ENCODE results near the gene MINK1. TPM values are rescaled to one million over a fixed set of nuclear protein-coding genes. Genes with fewer than 3 reads are reported as not detected.
A peak's percentile ranks its signal among the peaks of the same experiment; 100 is the strongest.

MINK1 gene
- total and polyA plus RNA-seq, 2 of the 13 experiments (the other 11 are each of a cell fraction or from before 2014, with no cell fraction given) = 17.2 to 63.9 TPM

DNA sequence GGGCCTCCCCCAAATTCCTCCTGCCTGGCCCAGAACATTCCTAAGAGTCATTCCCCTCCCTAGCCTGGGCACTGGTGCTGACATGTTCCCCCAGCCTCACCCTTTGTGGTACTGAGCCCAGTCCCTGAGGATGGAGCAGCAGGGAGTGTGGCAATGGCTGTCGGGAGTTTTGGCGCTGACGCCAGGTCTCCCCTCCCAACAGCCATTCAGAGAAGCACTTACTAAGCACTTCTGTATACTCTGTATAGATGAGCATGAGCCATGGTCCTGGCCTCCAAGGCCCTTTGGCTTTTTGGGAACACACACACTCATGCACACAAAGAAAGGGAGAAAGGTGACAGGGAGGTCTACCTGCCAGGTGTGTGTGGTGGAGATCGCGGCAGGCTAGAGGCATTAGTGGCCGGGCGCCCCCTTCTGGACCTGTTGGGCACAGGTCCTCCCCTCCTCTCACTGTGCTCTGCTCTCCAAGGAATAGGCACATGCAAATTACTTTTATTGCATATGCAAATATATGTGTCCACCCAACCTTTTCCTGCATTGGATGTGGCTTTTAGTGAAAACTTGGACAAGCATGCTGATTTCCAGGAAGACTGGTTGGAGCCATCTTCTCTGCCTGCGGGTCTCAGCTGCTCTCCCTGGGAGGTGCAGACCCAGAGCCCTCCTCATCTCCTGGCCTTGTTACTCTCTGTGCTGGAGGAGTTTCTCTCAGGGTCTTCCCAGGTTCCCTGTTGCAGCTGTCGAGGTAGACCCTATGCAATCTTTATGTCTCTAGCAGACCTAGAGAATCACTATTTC lies 48.8 kb downstream of the MINK1 start (continued):
- TF ChIP-seq, protein P1, sequence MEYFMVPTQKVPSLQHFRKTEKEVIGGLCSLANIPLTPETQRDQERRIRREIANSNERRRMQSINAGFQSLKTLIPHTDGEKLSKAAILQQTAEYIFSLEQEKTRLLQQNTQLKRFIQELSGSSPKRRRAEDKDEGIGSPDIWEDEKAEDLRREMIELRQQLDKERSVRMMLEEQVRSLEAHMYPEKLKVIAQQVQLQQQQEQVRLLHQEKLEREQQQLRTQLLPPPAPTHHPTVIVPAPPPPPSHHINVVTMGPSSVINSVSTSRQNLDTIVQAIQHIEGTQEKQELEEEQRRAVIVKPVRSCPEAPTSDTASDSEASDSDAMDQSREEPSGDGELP (IDR thresholded peaks at IDR 0.05; ENCODE audit: borderline replicate concordance, low read depth) = no peak
- no peak for TF ChIP-seq RELA (CRISPR knock-in tag; IDR thresholded peaks at IDR 0.05)
- no peak for TF ChIP-seq ZFP82 (CRISPR knock-in tag; IDR thresholded peaks at IDR 0.05; ENCODE audit: borderline replicate concordance)
- TF ChIP-seq NFRKB (IDR thresholded peaks at IDR 0.05) = no peak
- TF ChIP-seq ZBTB38 (CRISPR knock-in tag; IDR thresholded peaks at IDR 0.05) = peak; percentile 65; the same call in 1 of the 2 replicates
- TF ChIP-seq ZNF781 (CRISPR knock-in tag; IDR thresholded peaks at IDR 0.05; ENCODE audit: borderline replicate concordance, not compliant biosample characterization) = no peak

DNA sequence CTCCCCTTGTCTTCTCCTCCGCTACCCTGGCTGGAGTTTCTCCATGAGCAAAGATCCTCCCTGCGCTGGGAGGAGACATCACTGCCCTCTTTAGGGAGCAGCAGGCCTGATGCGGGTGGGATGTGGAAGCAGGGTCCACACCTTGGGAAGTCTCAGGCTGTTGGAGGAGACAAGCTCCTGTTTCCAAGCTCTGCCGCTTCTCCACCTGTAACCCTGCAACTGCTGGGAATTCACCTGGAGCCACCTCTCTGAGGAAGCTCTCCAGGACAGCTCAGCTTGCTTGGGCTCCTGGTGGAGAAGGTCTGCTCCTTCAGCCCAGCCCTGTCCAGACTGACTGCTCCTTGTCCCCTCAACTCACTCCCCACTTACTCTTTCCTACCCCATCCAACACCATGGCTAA lies 51.3 kb downstream of the MINK1 start:
- no peak overlapping the region for H3K4me3 ChIP-seq (replicated peaks in 1 of 3; ENCODE audit: insufficient read depth in 1 of 3, low read depth in 2 of 3, low read length in 3 of 3)
- in situ Hi-C loops (cut with HindIII; ENCODE audit: extremely low pct_ligation_motif_present, low pct_unique_long_range_greater_than_20kb) (loop anchor here (5.0 kb wide), 2 partner anchors 77 to 152 kb away; partner anchors contain the start of genes MED11 and PLD2), intact Hi-C loops (cut with micrococcal nuclease; ENCODE audit: unreplicated experiment) (loop anchor here (10.0 kb wide), 2 partner anchors 50 to 320 kb away; partner anchors contain the start of genes GGT6 and MINK1)
- ChIA-PET CTCF (ENCODE audit: low intra/inter-chr PET ratio, low total read pairs) (no interaction called here), POLR2A (no interaction called here)
- no peak overlapping the region for H3K27ac ChIP-seq (ENCODE audit: extremely low read length, insufficient read depth, low read length)
- TF ChIP-seq KAT8 (CRISPR knock-in tag; IDR thresholded peaks at IDR 0.05) (no peak), NRL (CRISPR knock-in tag; IDR thresholded peaks at IDR 0.05; ENCODE audit: borderline replicate concordance) (no peak)
- no peak overlapping the region for H2AFZ ChIP-seq (ENCODE audit: low read length)
- H4K20me1 ChIP-seq (ENCODE audit: insufficient read depth, low read length) = no peaks in the 10 kb centered on the region
- H3K36me3 ChIP-seq (replicated peaks in 1 of 2; ENCODE audit: control insufficient read depth in 1 of 2, insufficient read depth in 2 of 2, low read length in 2 of 2) = peaks cover 32 to 56% of the 10 kb centered on the region in 2 experiments
- no TSS peak for BruUV-seq (replicated peaks)
- H3K4me1 ChIP-seq (ENCODE audit: insufficient read depth, low read length) = no peaks in the 10 kb centered on the region
- WGBS (ENCODE audit: low lambda C conversion rate) = 100% methylated on average over 4 of the region's 4 CpGs
- ATAC-seq = no peak
- no peaks in the 10 kb centered on the region for H3K79me2 ChIP-seq (ENCODE audit: insufficient read depth, low read length)
- no peak overlapping the region for H3K9ac ChIP-seq (ENCODE audit: insufficient read depth, low read depth, low read length)
- no peak for FAIRE-seq
- no peak overlapping the region for H3K4me2 ChIP-seq (ENCODE audit: low read depth, low read length)
- no peaks in the 10 kb centered on the region for H3K9me3 ChIP-seq (ENCODE audit: low read length)
- DNase-seq (ENCODE audit: low spot score) = no peak
- H3K27me3 ChIP-seq (ENCODE audit: control insufficient read depth in 1 of 2, insufficient read depth in 2 of 2, low read length in 2 of 2) = no peaks in the 10 kb centered on the region
